GM15510 (cell line): ENCODE measurements around the gene PRKD1.

Source experiments
- POLR2A ChIP-seq: IDR thresholded peaks from 3 replicates; pipeline ENCODE4 v1.6.1; 2011; ENCODE audit warnings: borderline replicate concordance; ENCODE audit not compliant: insufficient read length; ENCODE audit errors: extremely low read depth

PRKD1 gene

DNA sequence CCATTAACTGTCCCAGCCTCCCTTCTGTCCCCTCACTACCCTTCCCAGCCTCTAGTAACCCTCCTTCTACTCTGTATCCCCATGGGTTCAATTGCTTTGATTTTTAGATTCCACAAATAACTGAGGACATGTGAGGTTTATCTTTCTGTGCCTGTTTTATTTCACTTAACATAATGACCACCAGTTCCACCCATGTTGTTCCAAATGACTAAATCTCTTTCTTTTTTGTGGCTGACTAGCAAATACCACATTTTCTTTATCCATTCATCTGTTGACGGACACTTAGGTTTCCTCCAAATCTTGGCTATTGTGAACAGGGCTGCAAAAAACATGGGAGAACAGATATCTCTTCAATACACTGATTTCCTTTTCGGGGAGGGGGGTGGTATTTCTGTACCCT, 65.7 kb downstream of the PRKD1 start:
- TF ChIP-seq POLR2A: no peak

DNA sequence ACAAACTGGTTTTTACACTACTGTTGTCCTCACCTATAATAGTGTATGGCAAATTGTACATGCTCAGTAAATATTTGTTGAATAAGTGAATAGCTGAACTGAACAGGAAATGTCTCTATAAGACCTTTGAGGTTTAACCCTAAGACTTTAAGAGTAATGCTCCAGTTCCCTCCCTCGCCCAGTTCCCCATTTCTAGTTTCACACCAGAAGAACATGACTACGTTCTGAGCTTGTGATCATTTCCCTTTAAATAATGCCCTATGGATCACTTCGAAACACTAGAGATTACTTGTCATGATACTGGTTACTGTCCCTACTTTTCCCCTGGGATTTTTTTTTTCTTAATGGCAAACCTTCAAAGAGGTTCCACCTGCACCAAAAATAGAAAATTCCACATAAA, 69.3 kb downstream of the PRKD1 start:
- TF ChIP-seq POLR2A: no peak

DNA sequence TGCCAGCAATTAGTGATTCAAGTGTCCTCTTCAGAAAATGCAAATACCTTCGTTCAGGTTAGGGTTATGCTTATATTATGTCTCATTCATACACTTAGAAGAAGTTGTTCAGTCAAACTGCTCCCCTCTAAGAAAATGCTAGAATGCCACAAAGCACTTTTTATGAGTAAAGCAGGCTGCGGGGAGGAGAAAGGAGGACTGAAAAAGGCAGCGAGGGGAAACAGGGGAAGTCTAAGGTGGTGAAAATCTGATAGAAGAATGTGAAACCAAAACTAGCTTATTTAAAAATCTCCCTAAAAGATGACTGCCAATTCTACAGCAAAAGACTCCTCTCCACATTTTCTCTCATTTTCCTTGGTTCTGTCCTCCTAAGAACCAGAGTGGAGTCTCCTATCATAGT, 70.1 kb downstream of the PRKD1 start:
- TF ChIP-seq POLR2A: no peak

DNA sequence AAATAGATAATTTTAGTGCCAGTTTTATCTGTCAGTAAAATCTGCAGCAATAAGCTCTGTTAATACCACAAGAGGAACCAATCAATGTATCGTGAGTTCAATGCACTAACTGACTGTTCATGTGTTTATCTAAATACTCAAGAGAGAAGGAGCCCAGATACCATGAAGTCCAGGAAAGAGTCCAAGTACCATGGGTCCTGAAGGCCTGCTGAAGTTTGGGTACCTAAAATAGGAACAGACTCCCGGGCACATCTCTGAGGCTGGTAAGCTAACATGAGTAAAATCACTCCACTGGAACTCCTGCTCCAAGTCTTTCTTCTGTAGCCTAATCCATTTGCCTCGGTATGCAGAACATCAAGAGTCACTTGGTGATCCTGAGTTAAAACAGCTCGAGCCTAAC, 71.1 kb downstream of the PRKD1 start:
- no peak for TF ChIP-seq POLR2A

DNA sequence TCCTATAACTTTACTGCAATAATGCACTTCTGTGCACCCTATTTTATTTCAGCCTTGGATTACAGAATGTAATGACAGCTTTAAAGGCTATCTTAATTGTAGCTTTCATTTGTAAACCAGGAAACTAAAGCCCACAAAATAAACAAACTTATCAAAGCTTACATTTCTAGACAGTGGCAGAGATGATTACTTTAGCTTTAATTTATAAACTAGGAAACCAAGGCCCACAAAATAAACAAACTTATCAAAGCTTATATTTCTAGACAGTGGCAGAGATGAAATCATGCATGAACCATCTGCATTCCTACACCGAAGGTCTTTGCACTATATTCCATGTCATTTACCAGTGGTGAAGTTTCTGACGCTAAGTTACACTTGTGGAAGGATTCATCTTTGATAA, 74.4 kb downstream of the PRKD1 start:
- no peak for TF ChIP-seq POLR2A

DNA sequence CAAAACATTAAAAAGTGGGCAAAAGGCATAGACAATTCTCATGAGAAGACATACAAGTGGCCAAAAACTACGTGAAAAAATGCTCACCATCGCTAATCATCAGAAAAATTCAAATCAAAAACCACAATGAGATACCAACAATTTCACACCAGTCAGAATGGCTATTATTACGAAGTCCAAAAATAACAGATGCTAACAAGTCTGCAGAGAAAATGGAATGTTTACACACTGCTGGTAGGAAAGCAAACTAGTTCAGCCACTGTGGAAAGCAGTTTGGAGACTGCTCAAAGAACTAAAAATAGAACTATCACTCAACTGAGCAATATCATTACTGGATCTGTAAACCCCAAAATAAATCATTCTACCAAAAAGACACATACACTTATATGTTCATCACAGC, 76.2 kb downstream of the PRKD1 start:
- no peak for TF ChIP-seq POLR2A

DNA sequence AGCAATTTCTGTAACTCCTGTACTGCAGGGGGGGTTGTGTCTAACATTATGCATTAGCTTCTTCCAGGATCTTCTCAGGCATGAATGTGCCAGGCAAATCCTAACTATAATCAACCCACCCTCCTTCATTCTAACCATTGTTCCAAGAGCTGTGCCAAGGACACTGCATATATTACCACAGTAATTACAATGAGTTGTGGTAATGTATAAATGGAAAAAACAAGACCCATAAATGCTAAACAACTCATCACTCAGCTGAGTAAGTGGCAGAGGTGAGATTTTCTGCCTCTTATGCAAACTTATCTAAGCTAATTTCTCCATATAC, 80.6 kb downstream of the PRKD1 start:
- TF ChIP-seq POLR2A: no peak

DNA sequence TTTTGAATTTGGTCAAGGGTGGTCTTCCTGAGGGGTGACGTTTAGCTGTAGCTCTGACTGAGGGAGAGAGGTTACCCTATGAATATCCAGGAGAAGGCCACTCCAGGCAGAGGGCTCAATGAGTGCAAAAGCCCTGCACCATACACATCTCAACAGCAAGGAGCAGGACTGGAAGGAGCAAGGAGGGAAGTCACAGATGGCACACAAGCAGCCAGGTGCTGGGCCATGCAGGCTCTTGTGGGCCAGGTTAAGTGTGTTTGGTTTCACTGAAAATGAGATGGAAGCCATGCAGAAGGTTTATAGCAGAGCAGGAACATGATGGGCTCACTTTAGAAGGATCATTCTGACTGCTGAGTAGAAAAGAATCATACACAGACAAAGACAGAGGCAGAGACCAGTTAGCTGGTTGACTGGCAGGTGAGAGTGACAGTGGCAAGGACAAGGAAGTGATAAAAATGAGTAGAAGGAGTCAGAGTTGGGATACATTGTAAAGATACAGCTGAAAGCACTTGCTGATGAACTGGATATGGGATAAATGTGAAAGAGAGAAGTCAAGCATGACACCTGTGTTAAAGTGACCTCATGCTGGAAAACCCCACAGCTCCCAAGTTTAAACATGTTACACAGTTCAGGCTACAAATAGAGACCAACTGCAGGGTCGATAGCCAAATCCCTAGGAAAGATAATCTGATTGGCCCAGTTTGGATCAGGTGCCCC, 81.2 kb downstream of the PRKD1 start:
- TF ChIP-seq POLR2A: no peak

DNA sequence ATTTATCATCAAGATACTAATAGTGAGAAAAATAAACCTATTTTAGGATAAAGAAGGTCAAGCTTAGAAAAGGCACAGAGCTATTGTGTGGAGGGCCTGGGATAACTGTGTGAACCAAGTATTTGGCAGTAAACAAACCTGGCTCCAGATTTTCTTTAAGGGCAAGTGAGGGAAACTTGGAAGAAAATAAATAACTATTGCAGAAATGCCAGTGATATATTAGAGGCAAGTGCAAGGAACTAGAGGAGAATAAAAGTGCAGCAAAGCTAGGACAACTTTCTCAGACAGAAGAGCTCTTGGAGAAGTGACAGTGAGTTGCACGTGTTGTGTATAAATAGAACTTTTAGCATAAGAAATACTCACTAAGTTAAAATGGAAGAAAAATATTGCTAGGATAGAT, 83.7 kb downstream of the PRKD1 start:
- TF ChIP-seq POLR2A: no peak

DNA sequence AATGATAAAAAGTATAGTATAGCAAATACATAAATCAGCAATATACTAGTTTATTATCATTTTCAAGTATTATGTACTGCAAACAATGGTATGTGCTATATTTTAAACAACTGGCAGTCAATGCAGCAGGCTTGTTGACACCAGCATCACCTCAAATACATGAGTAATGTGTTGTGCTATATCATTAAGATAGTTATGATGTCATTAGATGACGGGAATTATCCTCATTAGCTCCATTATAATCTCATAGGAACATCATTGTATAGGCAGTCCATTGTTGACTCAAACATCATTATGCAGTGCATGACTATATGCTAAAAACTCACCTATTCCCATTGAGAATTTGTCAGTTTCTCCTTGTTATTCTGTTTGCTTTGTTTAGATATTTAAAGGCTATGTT, 85.4 kb downstream of the PRKD1 start:
- TF ChIP-seq POLR2A: no peak

DNA sequence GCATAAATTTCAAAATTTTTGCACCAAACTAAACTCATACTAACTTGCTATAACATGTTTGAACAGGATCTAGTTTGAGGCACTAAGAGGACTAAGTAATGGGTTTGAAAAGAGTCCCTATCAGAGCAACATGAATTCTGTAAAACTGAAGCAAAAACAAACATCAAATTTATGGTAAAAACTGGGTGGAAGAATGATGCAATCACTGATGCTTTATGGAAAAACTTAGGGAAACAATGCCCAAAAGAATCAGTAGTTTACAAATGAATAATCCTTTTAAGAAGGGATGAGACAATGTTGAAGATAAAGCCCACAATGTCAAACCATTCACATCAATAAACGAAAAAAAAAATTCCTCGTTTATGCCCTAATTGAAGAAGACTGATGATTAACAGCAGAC, 88.9 kb downstream of the PRKD1 start:
- TF ChIP-seq POLR2A: no peak

DNA sequence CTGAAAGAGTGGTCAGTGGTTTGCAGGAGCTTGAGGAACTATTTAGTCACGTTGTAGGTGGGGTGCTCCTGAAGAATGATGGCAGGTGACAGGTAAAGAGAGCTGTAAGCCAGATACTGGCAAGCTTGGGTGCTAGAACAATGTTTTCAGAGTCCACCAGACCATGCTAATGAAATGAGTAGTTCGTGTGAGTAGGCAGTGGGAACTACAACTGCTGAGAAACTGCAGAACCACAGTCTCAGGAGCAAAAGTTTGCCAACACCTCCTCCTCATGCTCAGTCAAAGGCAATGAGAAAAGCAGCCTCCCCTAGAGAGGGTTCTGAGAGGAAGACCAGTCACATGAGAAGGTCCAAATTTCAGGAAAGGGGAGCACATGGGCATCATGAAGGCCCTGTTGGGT, 91.3 kb downstream of the PRKD1 start:
- TF ChIP-seq POLR2A: no peak

DNA sequence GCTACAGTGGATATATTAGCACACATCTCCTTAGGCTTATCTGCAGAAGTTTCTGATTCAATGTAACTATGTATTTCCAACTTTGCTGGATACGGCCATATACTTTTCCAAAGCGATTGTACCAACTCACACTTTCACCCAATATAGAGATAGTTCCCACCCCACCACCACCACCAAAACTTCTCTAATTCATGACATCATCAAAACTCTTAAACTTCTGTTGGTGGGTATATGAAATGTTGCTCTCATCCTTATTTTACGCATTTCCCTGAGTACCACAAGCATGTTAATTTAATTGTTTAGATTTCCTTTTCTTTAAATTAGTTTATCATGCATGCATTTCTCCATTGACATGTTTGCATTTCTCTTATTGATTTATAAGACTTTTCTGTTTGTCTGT, 95.6 kb downstream of the PRKD1 start:
- no peak for TF ChIP-seq POLR2A

DNA sequence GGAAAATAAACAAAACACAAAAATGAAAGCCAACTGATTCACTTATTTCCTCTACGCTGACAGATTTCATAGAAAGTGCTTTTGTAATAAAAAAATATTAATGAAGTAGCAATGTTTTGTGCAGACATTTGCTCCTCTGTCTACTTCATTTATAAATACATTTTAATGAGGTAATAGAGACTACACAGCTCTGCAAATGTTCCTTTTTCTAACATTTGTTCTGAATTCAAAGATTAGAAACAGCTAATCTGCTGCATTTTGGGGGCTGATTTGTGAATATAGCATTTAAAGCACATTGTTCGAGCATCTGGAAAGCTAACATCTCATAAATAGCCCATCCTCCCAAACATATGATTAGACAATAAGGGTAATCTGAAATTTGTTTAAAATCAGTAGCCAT, 97.8 kb downstream of the PRKD1 start:
- no peak for TF ChIP-seq POLR2A

DNA sequence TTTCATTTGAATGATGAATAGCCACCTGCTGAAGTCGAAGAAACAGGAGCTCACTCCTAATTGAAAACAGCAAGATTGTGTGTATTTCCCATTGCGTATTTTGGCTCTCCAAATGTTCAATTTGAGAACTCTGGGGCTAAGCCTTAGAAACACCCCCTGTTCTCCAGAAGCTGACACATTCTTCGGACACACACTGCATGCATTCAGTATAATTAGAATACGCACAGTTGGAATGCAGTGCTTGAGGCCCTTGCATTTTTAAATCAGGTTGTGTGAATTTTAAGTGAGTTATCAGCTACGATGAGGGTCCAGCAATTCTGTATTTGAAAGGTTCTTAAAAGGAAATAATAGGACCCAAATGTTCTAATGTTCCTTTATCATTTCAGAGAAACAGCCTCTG, 103.8 kb downstream of the PRKD1 start:
- TF ChIP-seq POLR2A: no peak

DNA sequence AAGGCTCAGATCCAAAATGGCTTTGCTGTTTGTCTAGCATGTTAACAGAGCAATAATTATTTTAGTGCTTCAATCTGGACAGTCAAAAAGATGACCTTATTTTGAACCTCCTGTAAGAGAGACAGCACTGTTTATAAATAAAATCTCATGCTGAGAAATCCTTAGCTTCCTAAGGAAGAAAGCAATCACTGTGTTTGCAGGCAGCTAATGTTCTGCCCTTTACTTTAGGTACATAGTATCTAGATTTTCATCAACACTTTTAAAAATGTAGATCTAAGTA, 105.3 kb downstream of the PRKD1 start:
- no peak for TF ChIP-seq POLR2A

DNA sequence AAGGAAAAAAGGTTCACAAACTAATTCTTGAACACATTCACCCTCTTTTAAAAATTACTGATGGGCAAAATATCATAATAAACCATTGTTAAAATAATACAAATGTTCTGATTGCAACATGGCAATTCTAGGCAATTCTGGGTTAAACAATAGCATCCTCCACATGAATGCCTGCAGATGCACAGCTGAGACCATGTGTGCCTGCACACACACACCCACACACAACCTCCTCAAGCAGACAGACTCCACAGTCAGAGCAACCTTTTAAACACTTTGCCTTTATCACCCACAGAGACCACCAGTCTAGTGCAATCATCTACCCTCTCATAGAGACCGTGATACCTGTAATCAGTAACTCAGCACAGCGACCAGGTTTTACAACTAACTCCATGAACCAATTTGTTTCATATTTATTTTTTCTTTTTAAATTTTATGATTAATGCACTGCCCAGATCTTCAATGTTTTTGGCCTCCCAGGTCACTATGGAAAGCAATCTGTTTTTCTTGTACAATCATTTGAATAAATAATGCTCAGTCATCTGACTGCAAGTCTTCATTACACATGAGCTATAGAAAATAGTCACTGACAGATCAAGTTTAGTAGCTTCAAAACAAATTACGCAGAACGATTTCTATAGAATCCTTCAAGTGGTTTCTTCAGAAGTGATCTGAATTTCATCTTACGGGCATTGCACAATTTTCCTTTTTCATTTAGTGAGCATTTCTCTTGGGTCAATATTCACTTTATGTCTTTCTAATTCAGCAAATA, 105.8 kb downstream of the PRKD1 start:
- no peak for TF ChIP-seq POLR2A

DNA sequence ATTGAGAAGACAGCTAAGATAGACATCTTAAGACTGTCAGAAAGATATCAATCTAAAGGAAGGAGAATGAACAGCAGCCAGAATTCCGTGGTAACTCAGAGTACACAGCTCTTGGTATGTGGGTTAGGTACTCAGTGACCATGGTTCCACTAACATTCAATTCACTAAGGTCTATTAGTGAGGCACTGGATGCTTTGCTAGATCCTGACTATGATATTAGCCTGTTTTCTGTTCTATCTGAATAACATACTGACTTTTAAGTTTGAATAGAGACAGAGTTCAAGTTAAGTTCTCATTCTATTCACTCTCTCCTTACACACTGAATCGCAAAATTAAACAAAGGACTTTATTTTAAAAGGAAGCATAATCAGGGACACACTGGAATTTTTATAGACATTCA, 106.4 kb downstream of the PRKD1 start:
- TF ChIP-seq POLR2A: no peak

DNA sequence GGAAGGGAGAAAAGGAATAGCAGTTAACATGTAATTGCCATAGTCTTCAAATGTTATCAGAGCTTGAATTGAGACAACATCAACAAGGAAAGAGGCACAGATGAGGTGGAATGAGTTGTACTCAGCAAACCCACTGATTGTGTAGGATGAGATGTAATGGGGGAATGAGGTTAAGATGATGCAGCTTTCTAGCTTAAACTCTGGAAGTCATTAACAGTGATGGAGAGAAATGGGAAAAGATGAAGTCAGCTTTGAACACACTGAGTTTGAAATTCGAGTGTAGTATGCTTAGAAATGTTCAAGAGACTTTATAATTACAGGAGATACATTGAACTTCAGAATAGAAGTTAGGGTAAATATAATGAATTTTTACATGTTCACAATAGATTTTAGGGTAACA, 106.9 kb downstream of the PRKD1 start:
- no peak for TF ChIP-seq POLR2A
